Measurements from ENCODE around the gene UBALD1.

Gene UBALD1

GRCh38 chr16:4631444-4631843 is 16.8 kb upstream of the UBALD1 start:
- Histone ChIP-seq H3K4me1 (ENCODE audit: control insufficient read depth, insufficient read depth, low read length, poor library complexity, severe bottlenecking) (peaks cover 2% of the 10 kb centered on the region), H3K9me3 (ENCODE audit: control insufficient read depth, low read length) (no peaks in the 10 kb centered on the region), H3K27ac (ENCODE audit: insufficient read depth, low read length, poor library complexity, severe bottlenecking) (no peak overlapping the region), H3K27me3 (replicated peaks; ENCODE audit: control insufficient read depth, insufficient read depth, low read length, poor library complexity, severe bottlenecking) (no peaks in the 10 kb centered on the region), H3K36me3 (ENCODE audit: control insufficient read depth, insufficient read depth, low read length) (peaks cover 5% of the 10 kb centered on the region), H3K4me3 (ENCODE audit: insufficient read depth, low read depth, low read length, poor library complexity, severe bottlenecking) (no peak overlapping the region)
- no peak for DNase-seq

GRCh38 chr16:4628283-4628682 is 13.6 kb upstream of the UBALD1 start:
- no peaks in the 10 kb centered on the region for H3K27me3 ChIP-seq (replicated peaks; ENCODE audit: control insufficient read depth, insufficient read depth, low read length, poor library complexity, severe bottlenecking)
- no peaks in the 10 kb centered on the region for H3K9me3 ChIP-seq (ENCODE audit: control insufficient read depth, low read length)
- no peaks in the 10 kb centered on the region for H3K36me3 ChIP-seq (ENCODE audit: control insufficient read depth, insufficient read depth, low read length)
- peaks cover 14% of the 10 kb centered on the region for H3K4me1 ChIP-seq (ENCODE audit: control insufficient read depth, insufficient read depth, low read length, poor library complexity, severe bottlenecking)
- H3K4me3 ChIP-seq (ENCODE audit: insufficient read depth, low read depth, low read length, poor library complexity, severe bottlenecking): no peak overlapping the region
- H3K27ac ChIP-seq (ENCODE audit: insufficient read depth, low read length, poor library complexity, severe bottlenecking): no peak overlapping the region
- DNase-seq: no peak

- Histone ChIP-seq H3K36me3 (ENCODE audit: control insufficient read depth, insufficient read depth, low read length) (no peaks in the 10 kb centered on the region), H3K4me3 (ENCODE audit: insufficient read depth, low read depth, low read length, poor library complexity, severe bottlenecking) (no peak overlapping the region), H3K9me3 (ENCODE audit: control insufficient read depth, low read length) (no peaks in the 10 kb centered on the region), H3K27me3 (replicated peaks; ENCODE audit: control insufficient read depth, insufficient read depth, low read length, poor library complexity, severe bottlenecking) (no peaks in the 10 kb centered on the region), H3K4me1 (ENCODE audit: control insufficient read depth, insufficient read depth, low read length, poor library complexity, severe bottlenecking) (peaks cover 14% of the 10 kb centered on the region), H3K27ac (ENCODE audit: insufficient read depth, low read length, poor library complexity, severe bottlenecking) (peak overlapping the region; percentile 88)
- DNase-seq: no peak
Measured at GRCh38 chr16:4626396-4626795, 11.7 kb upstream of the UBALD1 start.

GRCh38 chr16:4625560-4626159 is 11.0 kb upstream of the UBALD1 start:
- Histone ChIP-seq H3K4me1 (ENCODE audit: control insufficient read depth, insufficient read depth, low read length, poor library complexity, severe bottlenecking) (peaks cover 14% of the 10 kb centered on the region), H3K27me3 (replicated peaks; ENCODE audit: control insufficient read depth, insufficient read depth, low read length, poor library complexity, severe bottlenecking) (no peaks in the 10 kb centered on the region), H3K4me3 (ENCODE audit: insufficient read depth, low read depth, low read length, poor library complexity, severe bottlenecking) (peak overlapping the region; percentile 90), H3K36me3 (ENCODE audit: control insufficient read depth, insufficient read depth, low read length) (no peaks in the 10 kb centered on the region), H3K9me3 (ENCODE audit: control insufficient read depth, low read length) (no peaks in the 10 kb centered on the region), H3K27ac (ENCODE audit: insufficient read depth, low read length, poor library complexity, severe bottlenecking) (peak overlapping the region; percentile 88)
- DNase-seq: no peak

GRCh38 chr16:4624827-4625559 is 10.3 kb upstream of the UBALD1 start:
- no peaks in the 10 kb centered on the region for H3K36me3 ChIP-seq (ENCODE audit: control insufficient read depth, insufficient read depth, low read length)
- H3K9me3 ChIP-seq (ENCODE audit: control insufficient read depth, low read length): no peaks in the 10 kb centered on the region
- H3K4me1 ChIP-seq (ENCODE audit: control insufficient read depth, insufficient read depth, low read length, poor library complexity, severe bottlenecking): peaks cover 14% of the 10 kb centered on the region
- H3K27ac ChIP-seq (ENCODE audit: insufficient read depth, low read length, poor library complexity, severe bottlenecking): peak overlapping the region; percentile 88
- peak; percentile 47 to 63 (median 58) for DNase-seq
- H3K4me3 ChIP-seq (ENCODE audit: insufficient read depth, low read depth, low read length, poor library complexity, severe bottlenecking): peak overlapping the region; percentile 90
- no peaks in the 10 kb centered on the region for H3K27me3 ChIP-seq (replicated peaks; ENCODE audit: control insufficient read depth, insufficient read depth, low read length, poor library complexity, severe bottlenecking)

- peaks cover 14% of the 10 kb centered on the region for H3K4me1 ChIP-seq (ENCODE audit: control insufficient read depth, insufficient read depth, low read length, poor library complexity, severe bottlenecking)
- peak; percentile 79 to 90 (median 87) for DNase-seq
Measured at GRCh38 chr16:4624015-4624826, 9.5 kb upstream of the UBALD1 start, which contains the start of gene MGRN1. Gene MGRN1 (plus strand): TSS chr16:4624826. CDS start chr16:4624961, 135 bp downstream.

GRCh38 chr16:4623593-4623992 is 8.9 kb upstream of the UBALD1 start:
- H3K4me1 ChIP-seq (ENCODE audit: control insufficient read depth, insufficient read depth, low read length, poor library complexity, severe bottlenecking): peaks cover 14% of the 10 kb centered on the region
- no peaks in the 10 kb centered on the region for H3K27me3 ChIP-seq (replicated peaks; ENCODE audit: control insufficient read depth, insufficient read depth, low read length, poor library complexity, severe bottlenecking)
- no peaks in the 10 kb centered on the region for H3K9me3 ChIP-seq (ENCODE audit: control insufficient read depth, low read length)
- H3K27ac ChIP-seq (ENCODE audit: insufficient read depth, low read length, poor library complexity, severe bottlenecking): no peak overlapping the region
- DNase-seq: no peak
- no peak overlapping the region for H3K4me3 ChIP-seq (ENCODE audit: insufficient read depth, low read depth, low read length, poor library complexity, severe bottlenecking)
- no peaks in the 10 kb centered on the region for H3K36me3 ChIP-seq (ENCODE audit: control insufficient read depth, insufficient read depth, low read length)

More at GRCh38 chr16:4624015-4624826, 9.5 kb upstream of the UBALD1 start, which contains the start of gene MGRN1:
- no peaks in the 10 kb centered on the region for H3K27me3 ChIP-seq (replicated peaks; ENCODE audit: control insufficient read depth, insufficient read depth, low read length, poor library complexity, severe bottlenecking)
- H3K27ac ChIP-seq (ENCODE audit: insufficient read depth, low read length, poor library complexity, severe bottlenecking): peak within 1 kb of the TSS; percentile 88
- no peaks in the 10 kb centered on the region for H3K9me3 ChIP-seq (ENCODE audit: control insufficient read depth, low read length)
- no peaks in the 10 kb centered on the region for H3K36me3 ChIP-seq (ENCODE audit: control insufficient read depth, insufficient read depth, low read length)
- H3K4me3 ChIP-seq (ENCODE audit: insufficient read depth, low read depth, low read length, poor library complexity, severe bottlenecking): peak within 1 kb of the TSS; percentile 90

- DNase-seq: no peak
- Histone ChIP-seq H3K9me3 (ENCODE audit: control insufficient read depth, low read length) (no peaks in the 10 kb centered on the region), H3K27ac (ENCODE audit: insufficient read depth, low read length, poor library complexity, severe bottlenecking) (no peak overlapping the region), H3K4me1 (ENCODE audit: control insufficient read depth, insufficient read depth, low read length, poor library complexity, severe bottlenecking) (peaks cover 17% of the 10 kb centered on the region), H3K4me3 (ENCODE audit: insufficient read depth, low read depth, low read length, poor library complexity, severe bottlenecking) (no peak overlapping the region), H3K27me3 (replicated peaks; ENCODE audit: control insufficient read depth, insufficient read depth, low read length, poor library complexity, severe bottlenecking) (no peaks in the 10 kb centered on the region), H3K36me3 (ENCODE audit: control insufficient read depth, insufficient read depth, low read length) (no peaks in the 10 kb centered on the region)
Measured at GRCh38 chr16:4618645-4619418, 4.1 kb upstream of the UBALD1 start.

GRCh38 chr16:4617880-4618279 is 3.2 kb upstream of the UBALD1 start:
- Histone ChIP-seq H3K4me1 (ENCODE audit: control insufficient read depth, insufficient read depth, low read length, poor library complexity, severe bottlenecking) (peaks cover 26% of the 10 kb centered on the region), H3K27me3 (replicated peaks; ENCODE audit: control insufficient read depth, insufficient read depth, low read length, poor library complexity, severe bottlenecking) (no peaks in the 10 kb centered on the region), H3K4me3 (ENCODE audit: insufficient read depth, low read depth, low read length, poor library complexity, severe bottlenecking) (no peak overlapping the region), H3K36me3 (ENCODE audit: control insufficient read depth, insufficient read depth, low read length) (no peaks in the 10 kb centered on the region), H3K9me3 (ENCODE audit: control insufficient read depth, low read length) (no peaks in the 10 kb centered on the region), H3K27ac (ENCODE audit: insufficient read depth, low read length, poor library complexity, severe bottlenecking) (no peak overlapping the region)
- DNase-seq: no peak

Measured in effector memory CD4-positive, alpha-beta T cell (primary cell).